GM20000 (cell line): ENCODE results near the gene FBXO15.

Experiments used
- DNase-seq: peaks from one replicate; pipeline ENCODE4 v3.0.0; 2012; ENCODE audit warnings: low spot score
- TF ChIP-seq, protein P1 (sequence below): IDR thresholded peaks from 2 replicates; pipeline ENCODE4 v1.5.1; 2012; ENCODE audit warnings: mild to moderate bottlenecking, control low read depth; ENCODE audit errors: extremely low read depth, missing control alignments

FBXO15 gene

GRCh38 chr18:74153793-74154192 lies 6.2 kb upstream of the FBXO15 start:
- TF ChIP-seq, protein P1, sequence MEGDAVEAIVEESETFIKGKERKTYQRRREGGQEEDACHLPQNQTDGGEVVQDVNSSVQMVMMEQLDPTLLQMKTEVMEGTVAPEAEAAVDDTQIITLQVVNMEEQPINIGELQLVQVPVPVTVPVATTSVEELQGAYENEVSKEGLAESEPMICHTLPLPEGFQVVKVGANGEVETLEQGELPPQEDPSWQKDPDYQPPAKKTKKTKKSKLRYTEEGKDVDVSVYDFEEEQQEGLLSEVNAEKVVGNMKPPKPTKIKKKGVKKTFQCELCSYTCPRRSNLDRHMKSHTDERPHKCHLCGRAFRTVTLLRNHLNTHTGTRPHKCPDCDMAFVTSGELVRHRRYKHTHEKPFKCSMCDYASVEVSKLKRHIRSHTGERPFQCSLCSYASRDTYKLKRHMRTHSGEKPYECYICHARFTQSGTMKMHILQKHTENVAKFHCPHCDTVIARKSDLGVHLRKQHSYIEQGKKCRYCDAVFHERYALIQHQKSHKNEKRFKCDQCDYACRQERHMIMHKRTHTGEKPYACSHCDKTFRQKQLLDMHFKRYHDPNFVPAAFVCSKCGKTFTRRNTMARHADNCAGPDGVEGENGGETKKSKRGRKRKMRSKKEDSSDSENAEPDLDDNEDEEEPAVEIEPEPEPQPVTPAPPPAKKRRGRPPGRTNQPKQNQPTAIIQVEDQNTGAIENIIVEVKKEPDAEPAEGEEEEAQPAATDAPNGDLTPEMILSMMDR: no peak
- no peak for DNase-seq

- no peak for DNase-seq
- TF ChIP-seq, protein P1: no peak
These were observed 5.7 kb upstream of the FBXO15 start for GRCh38 chr18:74153377-74153776.

GRCh38 chr18:74152857-74153256 lies 5.2 kb upstream of the FBXO15 start:
- DNase-seq: no peak
- TF ChIP-seq, protein P1: no peak

DNA sequence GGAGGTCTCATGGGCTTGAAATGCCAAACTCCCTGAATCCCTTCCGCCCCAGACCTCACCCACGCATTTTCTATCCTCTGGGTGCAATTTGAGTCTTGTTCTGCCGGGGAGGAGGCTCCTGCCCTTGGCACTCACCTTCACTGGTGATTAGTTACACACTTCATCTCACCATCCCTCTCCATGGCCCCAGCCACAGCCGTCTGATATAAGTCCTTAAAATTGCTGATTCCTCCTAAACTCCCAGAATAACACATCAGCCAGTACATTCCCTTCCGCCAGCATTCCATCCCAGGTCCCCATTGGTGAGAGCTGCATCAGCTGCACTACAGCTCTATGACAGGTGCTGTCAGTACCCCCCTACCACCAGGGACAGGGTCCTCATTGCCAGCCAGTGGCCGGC lies 4.6 kb upstream of the FBXO15 start:
- DNase-seq: no peak
- TF ChIP-seq, protein P1: no peak

DNA sequence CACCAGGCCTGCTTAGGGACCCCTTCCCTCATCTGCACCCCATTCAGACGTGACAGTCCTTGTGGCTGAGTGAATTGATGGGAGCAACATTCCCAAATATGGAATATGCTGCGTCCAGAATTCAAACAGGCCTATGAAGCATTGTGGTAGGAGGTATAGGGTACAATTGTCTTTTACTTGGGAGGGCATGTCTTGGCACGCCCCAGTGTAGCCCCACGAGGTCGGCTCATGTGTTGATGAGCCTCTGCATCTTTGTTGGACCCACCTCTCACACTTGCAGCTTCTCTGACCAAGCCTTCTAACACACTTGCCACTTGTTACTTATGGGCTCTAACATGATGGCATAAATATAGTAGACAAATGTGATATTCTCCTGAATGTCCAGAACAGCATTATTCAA lies 2.2 kb upstream of the FBXO15 start:
- TF ChIP-seq, protein P1: no peak
- no peak for DNase-seq

GRCh38 chr18:74148543-74149070 lies 973 bp upstream of the FBXO15 start:
- DNase-seq: no peak
- TF ChIP-seq, protein P1: no peak

- TF ChIP-seq, protein P1: no peak
- DNase-seq: no peak
These were observed 199 bp downstream of the FBXO15 start for GRCh38 chr18:74147491-74147778.
